HL-60 (cell line): ENCODE results near the gene CDH20.

Experiments
- DNase-seq, 2 experiments: peaks; one replicate each; pipeline ENCODE4 v3.0.0-alpha.2; 2010 to 2020; ENCODE audit warnings: low read depth in 1 of 2, low spot score in 1 of 2
- H3K27ac ChIP-seq: fragments of 250-450 bp; sonication (Bioruptor Pico); replicated peaks from 2 replicates; pipeline ENCODE4 v1.5.1; 2020; ENCODE audit warnings: mild to moderate bottlenecking, moderate library complexity
- H3K27me3 ChIP-seq: fragments of 250-450 bp; sonication (Bioruptor Pico); 2 replicates; pipeline ENCODE4 v1.5.1; 2021; ENCODE audit warnings: mild to moderate bottlenecking, moderate library complexity; ENCODE audit not compliant: insufficient read depth, poor library complexity, severe bottlenecking
- H3K4me3 ChIP-seq: replicated peaks from 2 replicates; pipeline ENCODE4 v1.5.1; 2011; ENCODE audit warnings: mild to moderate bottlenecking, control low read depth, low read length; ENCODE audit not compliant: insufficient read depth
- GABPA ChIP-seq: IDR thresholded peaks from 2 replicates; pipeline ENCODE4 v1.6.1; 2012; ENCODE audit warnings: low read depth
- POLR2AphosphoS5 ChIP-seq: IDR thresholded peaks from 2 replicates; pipeline ENCODE4 v1.6.1; 2012; ENCODE audit warnings: low read depth
- SPI1 ChIP-seq: IDR thresholded peaks from 2 replicates; pipeline ENCODE4 v1.6.1; 2012; ENCODE audit warnings: low read depth, mild to moderate bottlenecking, borderline replicate concordance
- TF ChIP-seq, protein P1 (sequence below): IDR thresholded peaks from 2 replicates; pipeline ENCODE4 v1.6.1; 2012; ENCODE audit warnings: low read depth; ENCODE audit not compliant: insufficient replicate concordance
- TF ChIP-seq, protein P2 (sequence below): IDR thresholded peaks from one replicate; pipeline ENCODE4 v1.5.1; 2011; ENCODE audit warnings: low read length, control low read depth, inconsistent platforms; ENCODE audit not compliant: insufficient read depth

Gene CDH20

DNA sequence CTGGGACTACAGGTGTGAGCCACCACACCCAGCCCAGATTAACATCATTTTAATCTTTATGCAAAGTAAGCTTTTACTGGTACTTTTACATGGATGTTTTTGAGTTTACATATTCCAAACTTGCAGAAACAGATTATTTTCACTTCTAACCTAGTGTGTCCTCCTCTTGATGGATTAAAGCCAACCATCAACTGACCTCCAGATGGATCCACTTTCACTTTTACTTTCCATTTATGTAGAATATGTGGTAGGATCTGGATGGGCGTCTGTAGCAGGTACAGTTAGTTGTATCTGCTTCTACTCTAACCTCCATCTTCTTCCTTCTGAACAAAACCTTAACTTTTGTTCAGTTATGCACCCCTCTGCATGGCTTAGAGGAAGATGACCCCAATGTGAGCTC, 264.1 kb downstream of the CDH20 start:
- DNase-seq: no peak
- H3K4me3 ChIP-seq: no peak overlapping the region
- no peak overlapping the region for H3K27ac ChIP-seq
- no peak for TF ChIP-seq GABPA
- TF ChIP-seq SPI1: no peak
- TF ChIP-seq, protein P1, sequence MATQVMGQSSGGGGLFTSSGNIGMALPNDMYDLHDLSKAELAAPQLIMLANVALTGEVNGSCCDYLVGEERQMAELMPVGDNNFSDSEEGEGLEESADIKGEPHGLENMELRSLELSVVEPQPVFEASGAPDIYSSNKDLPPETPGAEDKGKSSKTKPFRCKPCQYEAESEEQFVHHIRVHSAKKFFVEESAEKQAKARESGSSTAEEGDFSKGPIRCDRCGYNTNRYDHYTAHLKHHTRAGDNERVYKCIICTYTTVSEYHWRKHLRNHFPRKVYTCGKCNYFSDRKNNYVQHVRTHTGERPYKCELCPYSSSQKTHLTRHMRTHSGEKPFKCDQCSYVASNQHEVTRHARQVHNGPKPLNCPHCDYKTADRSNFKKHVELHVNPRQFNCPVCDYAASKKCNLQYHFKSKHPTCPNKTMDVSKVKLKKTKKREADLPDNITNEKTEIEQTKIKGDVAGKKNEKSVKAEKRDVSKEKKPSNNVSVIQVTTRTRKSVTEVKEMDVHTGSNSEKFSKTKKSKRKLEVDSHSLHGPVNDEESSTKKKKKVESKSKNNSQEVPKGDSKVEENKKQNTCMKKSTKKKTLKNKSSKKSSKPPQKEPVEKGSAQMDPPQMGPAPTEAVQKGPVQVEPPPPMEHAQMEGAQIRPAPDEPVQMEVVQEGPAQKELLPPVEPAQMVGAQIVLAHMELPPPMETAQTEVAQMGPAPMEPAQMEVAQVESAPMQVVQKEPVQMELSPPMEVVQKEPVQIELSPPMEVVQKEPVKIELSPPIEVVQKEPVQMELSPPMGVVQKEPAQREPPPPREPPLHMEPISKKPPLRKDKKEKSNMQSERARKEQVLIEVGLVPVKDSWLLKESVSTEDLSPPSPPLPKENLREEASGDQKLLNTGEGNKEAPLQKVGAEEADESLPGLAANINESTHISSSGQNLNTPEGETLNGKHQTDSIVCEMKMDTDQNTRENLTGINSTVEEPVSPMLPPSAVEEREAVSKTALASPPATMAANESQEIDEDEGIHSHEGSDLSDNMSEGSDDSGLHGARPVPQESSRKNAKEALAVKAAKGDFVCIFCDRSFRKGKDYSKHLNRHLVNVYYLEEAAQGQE: no peak
- TF ChIP-seq, protein P2, sequence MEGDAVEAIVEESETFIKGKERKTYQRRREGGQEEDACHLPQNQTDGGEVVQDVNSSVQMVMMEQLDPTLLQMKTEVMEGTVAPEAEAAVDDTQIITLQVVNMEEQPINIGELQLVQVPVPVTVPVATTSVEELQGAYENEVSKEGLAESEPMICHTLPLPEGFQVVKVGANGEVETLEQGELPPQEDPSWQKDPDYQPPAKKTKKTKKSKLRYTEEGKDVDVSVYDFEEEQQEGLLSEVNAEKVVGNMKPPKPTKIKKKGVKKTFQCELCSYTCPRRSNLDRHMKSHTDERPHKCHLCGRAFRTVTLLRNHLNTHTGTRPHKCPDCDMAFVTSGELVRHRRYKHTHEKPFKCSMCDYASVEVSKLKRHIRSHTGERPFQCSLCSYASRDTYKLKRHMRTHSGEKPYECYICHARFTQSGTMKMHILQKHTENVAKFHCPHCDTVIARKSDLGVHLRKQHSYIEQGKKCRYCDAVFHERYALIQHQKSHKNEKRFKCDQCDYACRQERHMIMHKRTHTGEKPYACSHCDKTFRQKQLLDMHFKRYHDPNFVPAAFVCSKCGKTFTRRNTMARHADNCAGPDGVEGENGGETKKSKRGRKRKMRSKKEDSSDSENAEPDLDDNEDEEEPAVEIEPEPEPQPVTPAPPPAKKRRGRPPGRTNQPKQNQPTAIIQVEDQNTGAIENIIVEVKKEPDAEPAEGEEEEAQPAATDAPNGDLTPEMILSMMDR: no peak
- no peak for TF ChIP-seq POLR2AphosphoS5
- H3K27me3 ChIP-seq: no peaks in the 10 kb centered on the region

DNA sequence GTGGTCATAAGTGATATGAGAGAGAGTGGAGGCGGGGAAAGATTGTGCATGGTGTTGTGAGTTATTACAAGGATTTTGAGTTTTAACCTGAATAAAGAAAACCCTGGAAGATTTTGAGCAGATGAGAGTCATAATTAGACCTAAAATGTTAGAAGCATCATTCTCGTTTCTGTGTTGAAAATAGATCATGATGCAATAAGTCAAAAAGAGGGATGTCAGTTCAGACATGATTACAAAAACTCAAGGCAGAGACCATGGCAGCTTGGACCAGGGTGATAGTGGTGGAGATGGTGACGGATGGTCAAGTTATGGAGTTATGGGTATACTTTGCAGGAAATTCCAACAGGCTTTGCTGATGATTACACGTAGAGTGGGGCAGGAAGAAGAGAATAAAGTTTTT, 267.2 kb downstream of the CDH20 start:
- H3K27ac ChIP-seq: no peak overlapping the region
- H3K4me3 ChIP-seq: no peak overlapping the region
- TF ChIP-seq, protein P2: no peak
- TF ChIP-seq GABPA (no peak), SPI1 (no peak)
- DNase-seq: no peak
- peaks cover 2% of the 10 kb centered on the region for H3K27me3 ChIP-seq

DNA sequence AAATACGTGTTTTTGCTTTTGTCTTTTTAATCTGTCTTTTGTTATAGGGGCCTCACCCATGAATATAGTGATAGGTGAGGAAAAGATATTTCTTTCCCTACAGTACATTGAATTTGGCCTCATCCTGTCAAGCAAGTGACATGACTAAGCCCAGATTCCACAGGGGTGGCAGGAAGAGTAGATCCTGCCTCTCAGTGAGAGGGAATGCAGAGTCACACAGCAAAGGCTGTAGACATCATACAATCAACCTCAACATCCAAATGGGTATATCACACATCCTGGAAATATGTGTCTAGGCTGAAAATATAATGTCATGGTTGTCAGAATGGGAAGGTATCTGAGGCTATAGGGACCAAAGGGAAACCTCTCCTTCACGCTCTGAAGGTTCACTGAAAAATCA, 269.6 kb downstream of the CDH20 start:
- no peak for DNase-seq

More for the DNA sequence above, 269.6 kb downstream of the CDH20 start:
- no peak for TF ChIP-seq POLR2AphosphoS5
- no peak for TF ChIP-seq GABPA
- no peak for TF ChIP-seq SPI1
- Histone ChIP-seq H3K4me3 (no peak overlapping the region), H3K27me3 (peaks cover 5% of the 10 kb centered on the region), H3K27ac (no peak overlapping the region)
